ENCODE measurements around the gene NINJ1.
"Not testable (repeated sequence)": the region's sequence is repeated elsewhere in the genome, so short reads cannot be mapped to it uniquely, and the experiment has no call there.

Gene NINJ1

DNA sequence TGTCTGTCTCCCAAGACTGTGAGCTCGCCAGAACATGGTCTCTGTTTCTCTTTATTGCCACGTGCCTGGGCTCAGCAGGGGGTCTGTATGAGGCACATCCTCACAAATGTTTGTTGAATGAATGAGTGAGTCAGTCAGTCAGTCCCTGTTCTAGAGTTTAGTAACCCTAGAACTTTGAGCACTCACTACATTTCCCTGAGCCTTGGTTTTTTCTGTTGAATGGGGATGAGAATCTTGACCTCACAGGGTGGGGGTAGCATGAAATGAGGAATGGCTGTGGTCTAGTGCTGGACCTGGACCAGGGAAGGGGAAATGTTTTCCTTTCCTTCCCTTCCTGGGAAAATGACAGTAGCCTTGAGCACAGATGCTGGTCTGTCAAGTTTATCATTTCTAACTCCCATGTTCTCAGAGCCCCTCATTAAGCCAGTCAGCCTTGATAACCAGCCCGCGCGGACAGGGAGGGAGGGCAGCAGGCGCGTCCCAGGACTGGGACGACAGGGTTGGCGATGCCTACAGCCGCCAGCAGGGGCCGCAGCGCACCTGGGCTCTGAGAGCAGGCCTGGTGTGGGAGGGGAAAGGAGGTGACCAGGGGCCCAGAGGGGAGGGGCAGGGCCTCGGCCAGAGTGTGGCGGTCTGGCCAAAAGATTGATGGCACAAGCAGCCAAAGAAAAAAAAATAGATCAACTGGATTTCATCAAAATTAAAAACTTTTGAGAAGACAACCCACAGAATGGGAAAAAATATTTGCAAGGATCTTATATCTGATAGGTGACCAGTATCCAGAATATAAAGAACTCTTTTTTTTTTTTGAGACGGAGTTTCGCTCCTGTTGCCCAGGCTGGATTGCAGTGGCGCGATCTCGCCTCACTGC is 25.8 kb upstream of the NINJ1 start:
- peak; percentile 32 to 33 for DNase-seq (ENCODE audit: low read depth in 2 of 2)

GRCh38 chr9:93156475-93157008 is 22.5 kb upstream of the NINJ1 start:
- DNase-seq (ENCODE audit: low read depth in 2 of 2) = no peak

DNA sequence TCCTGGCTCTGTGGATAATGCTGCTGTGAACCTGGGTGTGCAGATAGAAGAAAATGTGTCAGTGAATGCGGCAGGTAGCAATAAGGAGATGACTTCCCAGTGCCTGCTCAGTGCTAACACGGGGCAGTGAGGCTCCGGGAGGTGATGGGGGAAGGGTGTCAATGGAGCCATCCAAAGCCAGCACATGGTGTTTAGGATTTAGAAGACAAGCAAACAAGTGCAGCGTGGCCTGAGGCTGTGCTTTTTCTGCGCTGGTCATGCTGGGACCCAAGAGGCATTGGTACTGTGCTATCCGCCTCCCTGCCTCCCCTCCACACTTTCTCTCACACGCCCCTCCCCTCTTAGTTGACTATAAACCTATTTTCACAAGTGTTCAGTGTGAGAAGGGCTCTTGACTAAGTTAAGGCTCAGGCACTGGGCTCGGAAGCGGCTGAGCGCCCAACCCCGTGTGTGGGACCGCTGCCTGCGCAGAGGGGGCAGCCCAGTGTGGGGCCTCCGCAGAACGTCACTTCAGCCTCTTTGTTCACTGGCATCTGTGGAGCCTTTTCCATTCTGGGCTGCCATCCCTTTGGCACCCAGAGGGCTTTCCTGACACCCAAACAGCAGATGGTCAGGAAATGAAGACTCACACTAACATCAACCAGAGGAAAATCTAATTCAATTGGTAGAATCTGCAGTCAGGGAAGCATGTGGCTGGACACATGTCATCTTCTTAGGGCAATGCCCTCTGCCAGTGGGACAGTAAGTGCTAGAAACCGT is 21.8 kb upstream of the NINJ1 start:
- no peak for DNase-seq (ENCODE audit: low read depth in 2 of 2)

DNA sequence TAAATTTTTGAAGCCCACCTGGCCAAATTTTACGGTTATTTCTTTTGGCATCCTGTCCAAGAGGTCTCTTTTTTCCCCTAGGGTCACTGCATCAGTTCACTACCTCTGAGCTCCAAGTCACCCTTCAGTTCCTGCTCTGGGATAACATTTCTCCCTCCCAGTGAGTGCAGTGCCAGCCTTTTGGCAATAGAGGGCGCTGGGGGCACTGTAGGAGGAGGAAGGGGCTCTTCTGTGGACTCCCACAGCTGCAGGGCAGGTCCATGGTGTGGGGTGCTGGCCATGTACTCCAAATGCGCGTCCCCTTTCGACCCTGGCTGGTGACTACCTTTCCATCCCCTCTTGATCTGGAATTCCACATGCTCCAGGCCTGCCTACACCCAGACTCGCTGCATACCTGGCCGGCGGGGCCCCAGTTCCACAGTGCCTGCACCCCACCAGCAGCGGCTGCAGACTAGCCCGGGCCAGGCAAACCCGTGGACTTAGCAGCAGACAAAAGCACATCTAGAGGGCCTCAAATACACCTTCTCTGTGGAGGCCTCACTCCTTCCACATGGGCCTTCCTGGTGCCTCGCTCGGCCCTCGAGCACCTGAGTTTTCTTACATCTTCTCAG is 20.3 kb upstream of the NINJ1 start:
- DNase-seq (ENCODE audit: low read depth in 2 of 2) = no peak

GRCh38 chr9:93151097-93151784 is 17.2 kb upstream of the NINJ1 start:
- no peak for DNase-seq (ENCODE audit: low read depth in 2 of 2)

DNA sequence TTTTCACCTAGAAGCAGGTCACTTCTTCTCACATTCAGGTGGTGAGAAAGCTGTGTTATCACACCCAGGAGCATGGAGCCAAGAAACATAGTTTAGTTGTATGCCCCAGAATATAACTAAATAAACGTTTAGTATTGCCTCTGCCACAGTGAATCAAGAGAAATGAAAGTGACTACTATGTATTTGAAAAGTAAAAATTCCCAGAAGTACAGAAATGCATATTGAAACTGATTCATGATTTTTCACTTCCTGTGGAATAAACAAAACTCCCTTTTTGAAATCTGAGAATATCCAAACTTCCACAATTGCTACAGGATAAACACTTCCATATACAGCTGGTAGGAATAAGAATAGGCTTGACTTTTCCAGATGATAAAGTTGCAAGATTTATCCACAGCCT is 15.3 kb upstream of the NINJ1 start:
- no peak for DNase-seq (ENCODE audit: low read depth in 2 of 2)

GRCh38 chr9:93148721-93149120 is 14.7 kb upstream of the NINJ1 start:
- no peak for DNase-seq (ENCODE audit: low read depth in 2 of 2)

DNA sequence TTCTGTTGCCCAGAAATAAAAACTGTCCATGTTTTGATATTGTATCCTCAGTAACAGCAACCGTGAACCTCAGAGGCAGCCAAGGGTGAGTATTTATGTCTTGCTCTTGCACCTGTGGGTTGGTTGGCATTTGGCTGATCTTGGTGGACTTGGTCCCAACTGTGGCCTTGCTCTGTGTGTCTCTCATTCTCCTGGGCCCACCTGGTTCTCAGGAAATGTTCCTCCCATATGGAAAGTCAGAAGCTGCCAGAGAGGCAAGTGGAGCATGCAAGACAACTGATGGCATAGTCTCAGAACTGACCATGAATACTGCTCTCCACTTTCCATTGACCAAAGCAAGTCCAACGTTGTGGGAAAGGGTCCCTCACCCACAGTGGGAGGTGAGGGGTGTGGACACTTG is 13.6 kb upstream of the NINJ1 start:
- DNase-seq (ENCODE audit: low read depth in 2 of 2) = no peak

DNA sequence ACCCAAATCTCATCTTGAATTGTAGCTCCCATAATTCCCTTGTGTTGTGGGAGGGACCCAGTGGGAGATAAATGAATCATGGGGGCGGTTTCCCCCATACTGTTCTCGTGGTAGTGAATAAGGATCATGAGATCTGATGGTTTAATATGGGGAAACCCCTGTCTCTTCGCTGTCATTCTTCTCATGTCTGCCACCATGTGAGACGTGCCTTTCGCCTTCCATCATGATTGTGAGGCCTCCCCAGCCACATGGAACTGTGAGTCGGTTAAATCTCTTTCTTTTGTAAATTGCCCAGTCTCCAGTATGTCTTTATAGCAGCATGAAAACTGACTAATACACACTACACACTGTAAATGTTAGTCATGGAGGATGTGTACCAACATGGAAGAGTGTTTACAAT is 12.6 kb upstream of the NINJ1 start:
- not testable (repeated sequence) for DNase-seq (ENCODE audit: low read depth in 2 of 2)

DNA sequence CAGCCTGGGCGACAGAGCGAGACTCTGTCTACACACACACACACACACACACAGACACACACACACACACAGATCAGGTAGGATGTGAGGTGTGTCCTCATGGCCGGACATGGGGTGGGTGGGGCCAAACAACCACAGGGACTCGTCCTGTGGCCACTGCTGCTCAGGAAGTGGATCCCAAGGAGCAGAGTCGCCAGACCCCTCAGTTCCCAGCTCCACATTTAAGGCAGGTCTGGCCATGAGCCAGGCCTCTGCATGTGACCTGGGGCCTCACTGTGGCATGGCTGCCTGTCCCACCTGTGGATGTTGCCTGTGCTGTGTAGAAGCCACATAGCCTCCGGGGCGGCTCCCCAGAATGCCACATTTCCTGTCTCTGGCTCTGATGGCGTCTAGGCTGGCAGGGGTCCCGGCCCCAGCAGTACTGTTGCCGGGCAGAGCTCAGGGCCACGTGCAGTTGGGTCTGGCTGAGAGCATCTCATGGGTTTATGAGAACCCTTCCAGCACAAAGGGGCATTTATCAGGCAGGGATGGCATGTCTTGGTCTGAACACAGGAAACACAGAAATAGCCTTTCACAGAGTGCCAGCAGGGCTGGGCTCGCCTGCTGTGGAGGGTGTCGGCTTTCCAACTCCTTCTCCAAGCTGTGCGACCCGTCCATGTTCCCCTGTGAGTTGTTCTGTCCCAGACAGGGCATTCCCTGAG is 9.9 kb upstream of the NINJ1 start:
- DNase-seq (ENCODE audit: low read depth in 2 of 2) = no peak

- no peak for DNase-seq (ENCODE audit: low read depth in 2 of 2)
Measured at GRCh38 chr9:93141771-93142483, 7.9 kb upstream of the NINJ1 start.

- no peak for DNase-seq (ENCODE audit: low read depth in 2 of 2)
Measured at GRCh38 chr9:93139365-93140182, 5.5 kb upstream of the NINJ1 start.

DNA sequence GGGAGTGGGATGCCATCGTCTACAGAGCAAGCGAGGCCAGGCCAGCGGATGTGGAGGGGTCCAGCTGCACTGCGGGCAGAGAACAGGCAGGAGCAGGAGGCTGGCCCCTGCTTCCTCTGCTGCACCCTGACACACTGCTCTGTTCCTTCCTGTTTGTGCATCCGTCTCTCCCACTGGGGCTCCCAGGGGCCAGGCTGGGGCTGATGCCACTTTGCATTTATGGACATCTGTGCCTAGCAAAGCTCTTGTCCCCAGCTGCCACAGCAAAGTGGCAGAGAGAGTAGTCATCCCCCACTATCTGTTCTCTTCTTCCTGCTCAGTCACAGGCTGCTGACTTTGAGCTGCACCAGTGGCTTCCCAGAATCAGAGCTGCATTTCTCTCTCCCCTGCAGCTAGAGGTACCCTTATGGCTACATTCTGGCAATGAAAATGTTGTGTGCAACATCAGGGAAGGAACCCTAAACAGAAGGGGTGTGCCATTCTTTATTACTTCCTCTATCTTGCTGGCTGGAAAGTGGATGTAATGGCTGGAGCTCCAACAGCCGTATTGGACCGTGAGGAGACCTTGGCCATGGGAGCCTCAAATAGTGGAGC is 4.2 kb upstream of the NINJ1 start:
- no peak for DNase-seq (ENCODE audit: low read depth in 2 of 2)

GRCh38 chr9:93137362-93137761 is 3.3 kb upstream of the NINJ1 start:
- DNase-seq (ENCODE audit: low read depth in 2 of 2) = no peak

- DNase-seq (ENCODE audit: low read depth in 2 of 2) = no peak
Measured at GRCh38 chr9:93136011-93136440, 2.0 kb upstream of the NINJ1 start.

- no peak for DNase-seq (ENCODE audit: low read depth in 2 of 2)
Measured at GRCh38 chr9:93134740-93135444, 841 bp upstream of the NINJ1 start.

GRCh38 chr9:93133681-93134014 is 403 bp downstream of the NINJ1 start:
- DNase-seq (ENCODE audit: low read depth in 2 of 2) = peak in 1 of 2 experiments; percentile 13

DNA sequence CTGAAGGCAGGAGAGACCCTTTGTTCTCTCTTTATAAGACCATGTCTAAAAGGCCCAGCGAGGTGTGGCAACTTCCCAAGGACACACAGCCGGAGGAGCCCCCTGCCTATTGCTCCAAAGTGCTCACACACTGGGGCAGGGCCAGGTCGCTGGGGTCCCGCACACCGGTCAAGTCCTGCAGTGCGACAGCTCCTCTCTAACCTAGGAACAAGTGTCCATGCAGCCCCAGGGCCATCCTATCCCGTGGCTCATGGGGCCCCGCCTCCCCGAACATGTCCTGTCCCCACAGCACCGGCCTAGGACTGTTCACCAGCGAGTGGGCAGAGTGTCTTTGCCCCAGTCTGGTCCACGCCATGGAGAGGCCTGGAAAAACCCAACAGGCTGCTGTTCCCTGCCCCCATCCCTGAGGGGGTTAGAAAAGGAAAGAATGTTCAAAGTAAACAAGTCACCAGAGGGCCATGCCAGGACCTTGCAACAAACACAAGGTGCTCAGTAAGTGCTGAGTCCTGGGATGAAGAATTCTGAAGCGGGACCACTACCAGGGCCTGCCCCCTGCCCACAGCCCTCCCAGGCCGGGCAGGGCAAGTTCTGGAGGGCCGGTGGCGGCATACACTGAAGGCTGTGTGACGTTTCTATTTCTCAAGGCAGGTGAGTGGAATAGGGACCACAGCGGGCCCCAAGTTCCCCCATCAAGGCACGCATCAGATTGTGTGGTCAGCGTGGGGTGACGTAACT is 938 bp downstream of the NINJ1 start:
- no peak for DNase-seq (ENCODE audit: low read depth in 2 of 2)

Data from fibroblast of skin of left biceps (primary cell).